NCI-H82 treated with DMSO at 0.1 percent for 48 hours (cell line): ENCODE measurements around the gene SLC13A4.
"Not testable (repeated sequence)": the region's sequence is repeated elsewhere in the genome, so short reads cannot be mapped to it uniquely, and the experiment has no call there.

Experiments
- DNase-seq: peaks from one replicate; lab custom pipeline; 2025; ENCODE audit not compliant: unreplicated experiment; lab: John Stamatoyannopoulos, UW

The SLC13A4 gene

GRCh38 chr7:135728136-135728669 lies at the start of gene SLC13A4:
Gene SLC13A4 (minus strand): TSS chr7:135728186. CDS start chr7:135727496, 690 bp downstream.
- no peak for DNase-seq

- not testable (repeated sequence) for DNase-seq
These were observed 47.9 kb upstream of the SLC13A4 start for GRCh38 chr7:135775915-135776314.

GRCh38 chr7:135775230-135775629 lies 47.2 kb upstream of the SLC13A4 start:
- no peak for DNase-seq

GRCh38 chr7:135774284-135774683 lies 46.3 kb upstream of the SLC13A4 start:
- DNase-seq = no peak

- no peak for DNase-seq
These were observed 45.5 kb upstream of the SLC13A4 start for GRCh38 chr7:135773464-135773863.

GRCh38 chr7:135772639-135773222 lies 44.7 kb upstream of the SLC13A4 start:
- no peak for DNase-seq

- DNase-seq = no peak
These were observed 44.1 kb upstream of the SLC13A4 start for GRCh38 chr7:135771961-135772638.

GRCh38 chr7:135771051-135771450 lies 43.1 kb upstream of the SLC13A4 start:
- no peak for DNase-seq

- no peak for DNase-seq
These were observed 42.2 kb upstream of the SLC13A4 start for GRCh38 chr7:135770139-135770710.

- no peak for DNase-seq
These were observed 41.2 kb upstream of the SLC13A4 start for GRCh38 chr7:135769005-135769802.

- DNase-seq = no peak
These were observed 40.5 kb upstream of the SLC13A4 start for GRCh38 chr7:135768467-135768866.

- no peak for DNase-seq
These were observed 40.1 kb upstream of the SLC13A4 start for GRCh38 chr7:135768064-135768463.

GRCh38 chr7:135763261-135763660 lies 35.3 kb upstream of the SLC13A4 start:
- DNase-seq = no peak

- DNase-seq = no peak
These were observed 33.9 kb upstream of the SLC13A4 start for GRCh38 chr7:135761751-135762488.

GRCh38 chr7:135759532-135759931 lies 31.5 kb upstream of the SLC13A4 start:
- DNase-seq = no peak

- DNase-seq = no peak
These were observed 30.5 kb upstream of the SLC13A4 start for GRCh38 chr7:135758531-135758932.

GRCh38 chr7:135757719-135758411 lies 29.9 kb upstream of the SLC13A4 start:
- no peak for DNase-seq

- DNase-seq = no peak
These were observed 28.2 kb upstream of the SLC13A4 start for GRCh38 chr7:135756191-135756590.

GRCh38 chr7:135755351-135755753 lies 27.4 kb upstream of the SLC13A4 start:
- DNase-seq = no peak
